Neural cell (in vitro differentiated cells): ENCODE data around the gene CACNA1C. TPM values are rescaled to one million over a fixed set of nuclear protein-coding genes. Genes with fewer than 3 reads are reported as not detected.

Experiments used
- H2AFZ ChIP-seq: fragments of 200-600, 300-800 bp; sonication (generic), shearing (Covaris generic); 2 replicates; pipeline ENCODE4 v1.6.0; 2014; ENCODE audit warnings: low read depth, mild to moderate bottlenecking, antibody characterized with exemption, low read length, moderate library complexity
- H3F3A ChIP-seq: fragments of 200-600 bp; shearing (Covaris generic); 2 replicates; pipeline ENCODE4 v1.6.1; 2016; ENCODE audit warnings: mild to moderate bottlenecking, moderate library complexity, mixed read lengths, antibody characterized with exemption, low read length; ENCODE audit not compliant: insufficient read depth, poor library complexity, severe bottlenecking
- H3K27ac ChIP-seq: fragments of 200-600, 300-800 bp; sonication (generic), shearing (Covaris generic); 2 replicates; pipeline ENCODE4 v1.5.1; 2014; ENCODE audit warnings: mild to moderate bottlenecking, low read length, moderate library complexity
- H3K27me3 ChIP-seq: fragments of 300-800, 200-600 bp; sonication (generic), shearing (Covaris generic); 2 replicates; pipeline ENCODE4 v1.6.0; 2014; ENCODE audit warnings: mild to moderate bottlenecking, low read depth, low read length, moderate library complexity; ENCODE audit not compliant: insufficient read depth
- H3K36me3 ChIP-seq: fragments of 300-800, 200-600 bp; sonication (generic), shearing (Covaris generic); 2 replicates; pipeline ENCODE4 v1.5.1; 2014; ENCODE audit warnings: mild to moderate bottlenecking, antibody characterized with exemption, low read length, moderate library complexity; ENCODE audit not compliant: insufficient read depth
- H3K4me2 ChIP-seq: fragments of 300-800, 200-600 bp; sonication (generic), shearing (Covaris generic); 2 replicates; pipeline ENCODE4 v1.6.0; 2014; ENCODE audit warnings: mild to moderate bottlenecking, low read length
- H3K4me3 ChIP-seq: fragments of 300-800, 200-600 bp; sonication (generic), shearing (Covaris generic); 2 replicates; pipeline ENCODE4 v1.5.1; 2014; ENCODE audit warnings: mild to moderate bottlenecking, low read length, moderate library complexity
- H3K79me2 ChIP-seq: fragments of 200-600 bp; shearing (Covaris generic); replicated peaks from 2 replicates; pipeline ENCODE4 v1.6.0; 2014; ENCODE audit warnings: mild to moderate bottlenecking, low read length, moderate library complexity; ENCODE audit not compliant: insufficient read depth
- H3K9ac ChIP-seq: fragments of 300-800, 200-600 bp; sonication (generic), shearing (Covaris generic); 2 replicates; pipeline ENCODE4 v1.6.1; 2016; ENCODE audit warnings: mild to moderate bottlenecking, low read length, mixed read lengths
- H3K9me2 ChIP-seq: fragments of 200-600 bp; shearing (Covaris generic); 2 replicates; pipeline ENCODE4 v1.6.1; 2016; ENCODE audit warnings: mild to moderate bottlenecking, low read length, mixed read lengths; ENCODE audit not compliant: insufficient read depth
- H3K9me3 ChIP-seq: fragments of 200-600, 300-800 bp; sonication (generic), shearing (Covaris generic); 2 replicates; pipeline ENCODE4 v1.6.1; 2016; ENCODE audit warnings: mild to moderate bottlenecking, mixed run types, low read length, moderate library complexity, mixed read lengths
- H4K20me1 ChIP-seq: fragments of 200-600 bp; shearing (Covaris generic); 2 replicates; pipeline ENCODE4 v1.6.1; 2016; ENCODE audit warnings: mild to moderate bottlenecking, mixed run types; ENCODE audit not compliant: insufficient read depth
- EP300 ChIP-seq: fragments of 450-650 bp; conservative IDR thresholded peaks from 2 replicates; pipeline ENCODE4 v1.6.1; 2014; ENCODE audit warnings: antibody characterized with exemption, mild to moderate bottlenecking, moderate library complexity; ENCODE audit not compliant: poor library complexity, severe bottlenecking
- EZH2 ChIP-seq: fragments of 200-600, 300-800 bp; shearing (Covaris generic), sonication (generic); IDR thresholded peaks from 2 replicates; pipeline ENCODE4 v1.6.1; 2014; ENCODE audit warnings: antibody characterized with exemption, low read length, borderline replicate concordance, mild to moderate bottlenecking; ENCODE audit not compliant: insufficient read depth, poor library complexity, severe bottlenecking
- MXI1 ChIP-seq: fragments of 450-650 bp; conservative IDR thresholded peaks from 2 replicates; pipeline ENCODE4 v1.6.1; 2014; ENCODE audit warnings: antibody characterized with exemption, mild to moderate bottlenecking; ENCODE audit not compliant: poor library complexity, severe bottlenecking
- POLR2AphosphoS5 ChIP-seq: IDR thresholded peaks from 2 replicates; pipeline ENCODE4 v1.6.1; 2012
- RAD21 ChIP-seq: fragments of 450-650 bp; conservative IDR thresholded peaks from 2 replicates; pipeline ENCODE4 v1.6.1; 2014; ENCODE audit warnings: antibody characterized with exemption, mild to moderate bottlenecking, moderate library complexity
- SMC3 ChIP-seq: fragments of 450-650 bp; conservative IDR thresholded peaks from 2 replicates; pipeline ENCODE4 v1.6.1; 2014; ENCODE audit warnings: antibody characterized with exemption, mild to moderate bottlenecking, moderate library complexity; ENCODE audit not compliant: poor library complexity
- TAF1 ChIP-seq: IDR thresholded peaks from 2 replicates; pipeline ENCODE4 v1.6.1; 2012; ENCODE audit warnings: low read depth
- polyA plus RNA-seq: library from polyadenylated mRNA; depleted of rRNA; stranded (reverse); fragments of >200 nt; gene quantifications from 2 replicates; pipeline ENCODE4 v1.2.3, GENCODE V29; 2014
- TF ChIP-seq, protein P1 (sequence below): IDR thresholded peaks from 2 replicates; pipeline ENCODE4 v1.6.1; 2012; ENCODE audit warnings: borderline replicate concordance
- TF ChIP-seq, protein P2 (sequence below): fragments of 450-650 bp; IDR thresholded peaks from 2 replicates; pipeline ENCODE4 v1.5.1; 2014; ENCODE audit warnings: antibody characterized with exemption, mild to moderate bottlenecking, moderate library complexity; ENCODE audit not compliant: poor library complexity, severe bottlenecking

CACNA1C gene
- polyA plus RNA-seq, 1 donor from 2014 or later = 9.7 TPM

DNA sequence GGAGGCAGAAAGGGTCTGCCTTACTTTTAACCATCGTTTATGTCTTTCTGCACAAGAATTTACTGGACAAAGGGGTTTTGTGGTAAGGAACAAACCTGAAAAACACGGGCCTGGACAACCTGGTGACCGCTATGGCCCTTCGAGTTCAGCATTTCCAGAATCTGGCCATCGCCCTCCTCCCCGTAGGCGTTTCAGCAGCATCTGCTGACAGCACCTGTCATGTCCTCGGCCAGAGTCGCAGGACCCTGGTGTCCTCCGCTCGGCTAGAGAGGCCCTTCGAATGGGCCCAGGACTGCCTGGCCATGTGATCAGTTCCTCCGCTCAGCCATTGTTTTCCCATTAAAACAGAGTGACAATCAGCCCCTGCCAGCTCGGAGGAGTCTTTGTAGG lies 599.2 kb downstream of the CACNA1C start:
- Histone ChIP-seq H3K9ac (no peak overlapping the region), H3K36me3 (peaks cover 18% of the 10 kb centered on the region), H3K4me3 (no peak overlapping the region), H3K9me2 (no peaks in the 10 kb centered on the region), H2AFZ (no peak overlapping the region), H3F3A (no peaks in the 10 kb centered on the region), H3K79me2 (no peaks in the 10 kb centered on the region), H3K4me2 (no peak overlapping the region), H3K27me3 (no peaks in the 10 kb centered on the region), H3K27ac (no peak overlapping the region), H4K20me1 (no peaks in the 10 kb centered on the region), H3K9me3 (peaks cover 4% of the 10 kb centered on the region)
- TF ChIP-seq, protein P1, sequence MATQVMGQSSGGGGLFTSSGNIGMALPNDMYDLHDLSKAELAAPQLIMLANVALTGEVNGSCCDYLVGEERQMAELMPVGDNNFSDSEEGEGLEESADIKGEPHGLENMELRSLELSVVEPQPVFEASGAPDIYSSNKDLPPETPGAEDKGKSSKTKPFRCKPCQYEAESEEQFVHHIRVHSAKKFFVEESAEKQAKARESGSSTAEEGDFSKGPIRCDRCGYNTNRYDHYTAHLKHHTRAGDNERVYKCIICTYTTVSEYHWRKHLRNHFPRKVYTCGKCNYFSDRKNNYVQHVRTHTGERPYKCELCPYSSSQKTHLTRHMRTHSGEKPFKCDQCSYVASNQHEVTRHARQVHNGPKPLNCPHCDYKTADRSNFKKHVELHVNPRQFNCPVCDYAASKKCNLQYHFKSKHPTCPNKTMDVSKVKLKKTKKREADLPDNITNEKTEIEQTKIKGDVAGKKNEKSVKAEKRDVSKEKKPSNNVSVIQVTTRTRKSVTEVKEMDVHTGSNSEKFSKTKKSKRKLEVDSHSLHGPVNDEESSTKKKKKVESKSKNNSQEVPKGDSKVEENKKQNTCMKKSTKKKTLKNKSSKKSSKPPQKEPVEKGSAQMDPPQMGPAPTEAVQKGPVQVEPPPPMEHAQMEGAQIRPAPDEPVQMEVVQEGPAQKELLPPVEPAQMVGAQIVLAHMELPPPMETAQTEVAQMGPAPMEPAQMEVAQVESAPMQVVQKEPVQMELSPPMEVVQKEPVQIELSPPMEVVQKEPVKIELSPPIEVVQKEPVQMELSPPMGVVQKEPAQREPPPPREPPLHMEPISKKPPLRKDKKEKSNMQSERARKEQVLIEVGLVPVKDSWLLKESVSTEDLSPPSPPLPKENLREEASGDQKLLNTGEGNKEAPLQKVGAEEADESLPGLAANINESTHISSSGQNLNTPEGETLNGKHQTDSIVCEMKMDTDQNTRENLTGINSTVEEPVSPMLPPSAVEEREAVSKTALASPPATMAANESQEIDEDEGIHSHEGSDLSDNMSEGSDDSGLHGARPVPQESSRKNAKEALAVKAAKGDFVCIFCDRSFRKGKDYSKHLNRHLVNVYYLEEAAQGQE = no peak
- TF ChIP-seq RAD21 = no peak
- TF ChIP-seq POLR2AphosphoS5 = no peak
- TF ChIP-seq SMC3 = no peak
- TF ChIP-seq EZH2 = no peak
- TF ChIP-seq MXI1 = no peak
- no peak for TF ChIP-seq TAF1
- no peak for TF ChIP-seq EP300
- TF ChIP-seq, protein P2, sequence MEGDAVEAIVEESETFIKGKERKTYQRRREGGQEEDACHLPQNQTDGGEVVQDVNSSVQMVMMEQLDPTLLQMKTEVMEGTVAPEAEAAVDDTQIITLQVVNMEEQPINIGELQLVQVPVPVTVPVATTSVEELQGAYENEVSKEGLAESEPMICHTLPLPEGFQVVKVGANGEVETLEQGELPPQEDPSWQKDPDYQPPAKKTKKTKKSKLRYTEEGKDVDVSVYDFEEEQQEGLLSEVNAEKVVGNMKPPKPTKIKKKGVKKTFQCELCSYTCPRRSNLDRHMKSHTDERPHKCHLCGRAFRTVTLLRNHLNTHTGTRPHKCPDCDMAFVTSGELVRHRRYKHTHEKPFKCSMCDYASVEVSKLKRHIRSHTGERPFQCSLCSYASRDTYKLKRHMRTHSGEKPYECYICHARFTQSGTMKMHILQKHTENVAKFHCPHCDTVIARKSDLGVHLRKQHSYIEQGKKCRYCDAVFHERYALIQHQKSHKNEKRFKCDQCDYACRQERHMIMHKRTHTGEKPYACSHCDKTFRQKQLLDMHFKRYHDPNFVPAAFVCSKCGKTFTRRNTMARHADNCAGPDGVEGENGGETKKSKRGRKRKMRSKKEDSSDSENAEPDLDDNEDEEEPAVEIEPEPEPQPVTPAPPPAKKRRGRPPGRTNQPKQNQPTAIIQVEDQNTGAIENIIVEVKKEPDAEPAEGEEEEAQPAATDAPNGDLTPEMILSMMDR = no peak

DNA sequence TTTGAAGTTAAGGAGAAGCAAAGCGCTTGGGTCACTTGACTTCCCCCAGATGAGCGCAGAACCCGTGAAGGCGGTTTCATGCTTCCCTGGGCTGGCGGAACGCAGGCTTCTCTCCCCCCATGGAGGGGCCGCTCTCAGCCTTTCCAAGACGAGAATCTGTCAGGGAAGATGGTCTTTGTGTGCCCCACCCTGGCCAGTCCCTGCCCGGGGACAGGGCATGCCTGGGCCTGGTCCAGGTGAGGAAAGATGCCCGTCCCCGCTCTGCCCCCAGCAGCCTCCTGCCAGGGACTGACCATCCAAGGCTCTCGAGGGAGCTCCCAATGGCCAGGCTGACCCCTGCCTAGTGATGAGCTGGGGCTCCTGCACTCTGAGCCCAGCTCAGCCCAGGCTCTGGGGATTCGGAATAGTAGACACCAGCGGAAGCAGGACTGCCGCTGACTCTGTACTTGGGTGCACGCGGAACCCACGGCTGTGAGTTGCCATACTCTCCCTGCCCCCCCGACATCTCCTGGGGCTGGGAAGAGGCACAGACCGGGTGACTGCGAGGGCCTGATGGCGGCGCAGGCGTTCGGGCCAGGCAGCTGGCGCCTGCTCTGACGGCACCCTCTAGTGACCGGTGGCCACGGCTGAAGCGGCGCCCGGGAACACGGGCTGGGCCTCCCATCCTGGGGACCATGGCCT lies 599.8 kb downstream of the CACNA1C start:
- TF ChIP-seq, protein P2 = no peak
- TF ChIP-seq MXI1 (no peak), RAD21 (no peak), TAF1 (no peak), SMC3 (no peak), EZH2 (no peak), EP300 (no peak), POLR2AphosphoS5 (no peak)
- TF ChIP-seq, protein P1 = no peak
- Histone ChIP-seq H3K79me2 (no peaks in the 10 kb centered on the region), H3K4me2 (no peak overlapping the region), H3K9me2 (no peaks in the 10 kb centered on the region), H3K9ac (no peak overlapping the region), H4K20me1 (no peaks in the 10 kb centered on the region), H3F3A (no peaks in the 10 kb centered on the region), H3K36me3 (peaks cover 21% of the 10 kb centered on the region), H3K4me3 (no peak overlapping the region), H3K27ac (no peak overlapping the region), H2AFZ (no peak overlapping the region), H3K9me3 (peaks cover 4% of the 10 kb centered on the region), H3K27me3 (no peaks in the 10 kb centered on the region)
